Breast epithelium (tissue), 4 donors: Measurements from ENCODE around the gene THAP12. TPM values are rescaled to one million over a fixed set of nuclear protein-coding genes. Genes with fewer than 3 reads are reported as not detected.

Experiments
- DNase-seq, 2 donors: peaks; one replicate each; pipeline ENCODE4 v3.0.0-alpha.2; 2019; ENCODE audit warnings: low spot score in 2 of 2
- H3K27ac ChIP-seq, 2 donors: fragments of 200-600 bp; sonication (generic) in 1 of 2; one replicate each; pipeline ENCODE4 v1.5.1; 2016 to 2019; ENCODE audit warnings: mild to moderate bottlenecking in 1 of 2
- H3K27me3 ChIP-seq, 2 donors: fragments of 200-600 bp; sonication (generic) in 1 of 2; one replicate each; pipeline versions ENCODE4 v1.5.1 to v1.6.0; 2017 to 2019; ENCODE audit warnings: control low read depth in 1 of 2, mild to moderate bottlenecking in 1 of 2
- H3K36me3 ChIP-seq: fragments of 200-600 bp; one replicate; pipeline ENCODE4 v1.5.1; 2019
- H3K4me1 ChIP-seq, 2 donors: fragments of 200-600 bp; sonication (generic); one replicate each; pipeline ENCODE4 v1.5.1; 2016 to 2019; ENCODE audit warnings: control low read depth in 1 of 2
- H3K4me3 ChIP-seq, 3 donors: fragments of 200-600 bp; sonication (generic); 1 replicate in 2 of 3; 2 replicates in 1 of 3; pipeline ENCODE4 v1.5.1; 2016 to 2019; ENCODE audit warnings: mild to moderate bottlenecking in 3 of 3, moderate library complexity in 2 of 3
- H3K9me3 ChIP-seq, 2 donors: fragments of 200-600 bp; sonication (generic) in 1 of 2; one replicate each; pipeline ENCODE4 v1.5.1; 2016 to 2019; ENCODE audit warnings: control low read depth in 1 of 2
- CTCF ChIP-seq, 3 donors: fragments of 450-650 bp; IDR thresholded peaks; one replicate each; pipeline ENCODE4 v1.5.1; 2016 to 2017; ENCODE audit warnings: antibody characterized with exemption in 3 of 3, mild to moderate bottlenecking in 3 of 3, moderate library complexity in 3 of 3
- POLR2A ChIP-seq: fragments of 450-650 bp; IDR thresholded peaks from one replicate; pipeline ENCODE4 v1.6.1; 2016; ENCODE audit warnings: antibody characterized with exemption, mild to moderate bottlenecking, moderate library complexity
- POLR2AphosphoS5 ChIP-seq, 3 donors: sonication (generic); formaldehyde crosslinking; IDR thresholded peaks; one replicate each; pipeline ENCODE4 v1.6.1; 2017; ENCODE audit warnings: antibody characterized with exemption in 3 of 3
- intact Hi-C: fragments of 100-400 bp; cut with DNase I; formaldehyde crosslinking; loops from one replicate; pipeline ENCODE4 v1.15.1; 2023; ENCODE audit warnings: low total_unique reads
- total RNA-seq, 3 donors: library from RNA; depleted of rRNA; stranded (reverse); fragments of >200 nt; gene quantifications; one replicate each; pipeline ENCODE4 v1.1.0, GENCODE V29; 2016

THAP12 gene
- total RNA-seq, 3 donors from 2014 or later: 42.3 to 49.9 (median 49.5) TPM

- TF ChIP-seq POLR2A (no peak), POLR2AphosphoS5 (IDR thresholded peaks at IDR 0.05) (no peak), CTCF (IDR thresholded peaks at IDR 0.05) (no peak)
- no peaks in the 10 kb centered on the region for H3K27me3 ChIP-seq
- H3K36me3 ChIP-seq: no peaks in the 10 kb centered on the region
- H3K4me3 ChIP-seq: no peak overlapping the region
- H3K27ac ChIP-seq: no peak overlapping the region
- no peaks in the 10 kb centered on the region for H3K4me1 ChIP-seq
- no peak for DNase-seq
- intact Hi-C loops: no loop called here
- no peaks in the 10 kb centered on the region for H3K9me3 ChIP-seq
Measured at GRCh38 chr11:76355172-76355571, 25.8 kb downstream of the THAP12 start.

GRCh38 chr11:76348348-76348747 is 32.6 kb downstream of the THAP12 start:
- DNase-seq: no peak
- TF ChIP-seq CTCF (IDR thresholded peaks at IDR 0.05) (no peak), POLR2AphosphoS5 (IDR thresholded peaks at IDR 0.05) (no peak), POLR2A (no peak)
- H3K4me1 ChIP-seq: no peaks in the 10 kb centered on the region
- H3K27me3 ChIP-seq: no peaks in the 10 kb centered on the region
- no peaks in the 10 kb centered on the region for H3K36me3 ChIP-seq
- intact Hi-C loops: no loop called here
- no peaks in the 10 kb centered on the region for H3K9me3 ChIP-seq
- no peak overlapping the region for H3K4me3 ChIP-seq
- H3K27ac ChIP-seq: no peak overlapping the region

GRCh38 chr11:76347466-76347865 is 33.5 kb downstream of the THAP12 start:
- Histone ChIP-seq H3K36me3 (no peaks in the 10 kb centered on the region), H3K4me1 (no peaks in the 10 kb centered on the region), H3K9me3 (no peaks in the 10 kb centered on the region), H3K27ac (no peak overlapping the region), H3K27me3 (no peaks in the 10 kb centered on the region), H3K4me3 (no peak overlapping the region)
- intact Hi-C loops: no loop called here
- DNase-seq: no peak
- TF ChIP-seq POLR2A (no peak), POLR2AphosphoS5 (IDR thresholded peaks at IDR 0.05) (no peak), CTCF (IDR thresholded peaks at IDR 0.05) (no peak)

GRCh38 chr11:76339221-76339620 is 41.7 kb downstream of the THAP12 start:
- H3K9me3 ChIP-seq: peaks cover 9 to 14% of the 10 kb centered on the region in 2 donors
- H3K27ac ChIP-seq: peak overlapping the region; percentile 22 to 57
- DNase-seq: no peak
- intact Hi-C loops: loop anchor here (2.0 kb wide), 1 partner anchor 60 kb away; no protein-coding TSS in a partner anchor
- H3K4me1 ChIP-seq: no peaks in the 10 kb centered on the region
- no peaks in the 10 kb centered on the region for H3K36me3 ChIP-seq
- TF ChIP-seq POLR2AphosphoS5 (IDR thresholded peaks at IDR 0.05) (peak in 2 of 3 donors; percentile 22 to 59), CTCF (IDR thresholded peaks at IDR 0.05) (no peak)
- no peaks in the 10 kb centered on the region for H3K27me3 ChIP-seq
- no peak overlapping the region for H3K4me3 ChIP-seq

GRCh38 chr11:76337923-76338322 is 43.0 kb downstream of the THAP12 start:
- Histone ChIP-seq H3K4me3 (no peak overlapping the region), H3K4me1 (no peaks in the 10 kb centered on the region), H3K27ac (peak overlapping the region in 1 of 2 donors; percentile 22), H3K27me3 (no peaks in the 10 kb centered on the region), H3K9me3 (peaks cover 9 to 14% of the 10 kb centered on the region in 2 donors), H3K36me3 (no peaks in the 10 kb centered on the region)
- no peak for DNase-seq
- TF ChIP-seq POLR2A (no peak), POLR2AphosphoS5 (IDR thresholded peaks at IDR 0.05) (no peak), CTCF (IDR thresholded peaks at IDR 0.05) (no peak)
- intact Hi-C loops: loop anchor here (2.0 kb wide), 1 partner anchor 59 kb away; no protein-coding TSS in a partner anchor
